T-helper 1 cell treated with Interleukin-12 subunit alpha and Interleukin-12 subunit beta and Interleukin-4 antibody, amounts not matched to agents 30 ng/mL and 1 ng/mL, for 36 hours (primary cell): ENCODE measurements around the gene EEIG1. TPM values are rescaled to one million over a fixed set of nuclear protein-coding genes. Genes with fewer than 3 reads are reported as not detected.

Source experiments
- intact Hi-C: fragments of 100-400 bp; cut with micrococcal nuclease; formaldehyde crosslinking; loops from one replicate; pipeline ENCODE4 v1.15.1; 2024
- total RNA-seq: library from RNA; stranded (reverse); gene quantifications from 2 replicates; pipeline ENCODE4 v1.2.3, GENCODE V29; 2022

Gene EEIG1
- total RNA-seq, 1 donor from 2014 or later, result 186 TPM

DNA sequence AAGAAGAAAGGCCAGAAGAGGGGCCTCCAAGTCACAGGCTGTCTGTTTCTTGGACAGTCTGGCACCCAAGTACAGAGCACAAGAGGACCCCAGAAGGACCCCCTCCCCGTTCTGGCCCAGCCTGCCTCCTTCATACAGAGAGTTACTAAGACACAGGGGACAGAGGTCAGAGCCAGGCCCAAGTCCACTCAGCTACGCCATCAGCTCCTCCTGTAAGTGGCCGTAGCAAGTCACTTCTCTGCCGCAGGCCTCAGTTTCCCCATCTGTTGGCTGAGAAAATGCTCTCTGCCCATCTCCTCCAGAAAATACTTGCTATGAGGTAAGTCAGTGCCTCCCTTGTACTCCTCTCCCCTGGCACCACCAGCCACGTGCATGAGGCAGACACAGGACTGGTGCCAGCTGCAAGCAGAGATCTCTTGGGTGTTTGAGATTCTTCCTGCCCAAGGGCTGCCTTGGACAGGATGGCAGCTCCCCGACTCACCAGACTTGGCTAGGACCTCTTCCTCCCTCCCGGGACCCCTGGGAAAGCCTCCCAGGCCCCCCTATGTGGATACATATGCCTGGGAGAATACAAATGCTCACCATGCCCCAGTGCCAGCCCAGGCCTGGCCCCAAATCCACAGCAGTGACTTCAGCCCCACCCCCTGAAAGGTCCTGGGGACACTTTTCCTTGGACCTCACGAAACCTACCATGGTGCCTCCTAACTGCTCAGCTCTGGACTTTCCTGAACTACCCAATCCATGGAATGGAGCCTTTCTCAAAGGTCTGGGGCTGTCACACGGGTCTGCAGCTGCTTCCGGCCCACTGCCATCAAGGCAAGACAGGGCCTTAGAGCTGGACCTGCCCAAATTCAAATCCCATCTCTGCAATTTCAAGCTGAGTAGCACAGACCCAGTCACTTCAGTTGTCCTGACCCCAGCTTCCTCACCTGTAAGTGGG lies 5.1 kb downstream of the EEIG1 start:
- intact Hi-C loops, result no loop called here

GRCh38 chr9:127974769-127975261 lies 6.0 kb downstream of the EEIG1 start:
- intact Hi-C loops, result no loop called here

DNA sequence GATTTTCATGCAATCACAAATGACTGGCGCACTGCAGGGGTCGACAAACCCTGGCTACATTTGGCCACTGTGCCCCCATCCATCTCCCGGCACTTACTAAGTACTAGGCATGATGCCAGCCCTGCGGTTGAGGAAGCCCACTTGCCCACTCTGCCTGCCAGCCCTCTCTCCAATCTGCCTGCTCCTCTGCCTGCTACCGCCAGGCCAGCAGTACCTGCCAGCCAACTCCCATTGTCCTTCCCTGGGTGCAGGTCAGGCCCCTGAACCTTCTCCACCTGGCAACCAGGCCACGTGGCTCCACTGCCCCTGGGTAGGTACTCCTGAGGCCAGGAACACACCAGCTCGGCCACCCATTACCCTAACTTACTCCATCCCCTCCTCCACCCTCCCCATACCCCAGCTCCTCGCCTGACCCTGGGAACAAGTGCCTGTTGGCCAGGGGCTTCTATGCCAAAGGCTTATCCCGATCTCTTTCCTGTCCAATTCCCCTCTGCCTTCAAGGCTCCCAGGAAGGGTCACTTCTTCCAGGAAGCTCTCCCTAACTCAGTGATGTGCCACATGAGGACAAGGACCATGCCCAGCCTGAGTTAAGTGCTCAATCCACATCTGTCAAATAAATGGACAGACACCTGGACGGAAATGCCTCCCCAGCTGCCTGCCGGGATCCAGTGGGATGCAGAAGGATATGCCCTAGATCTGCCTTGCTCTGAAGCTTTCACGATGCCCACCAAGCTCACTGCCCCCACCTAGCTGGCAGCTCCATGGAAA lies 6.6 kb downstream of the EEIG1 start:
- intact Hi-C loops, result no loop called here

DNA sequence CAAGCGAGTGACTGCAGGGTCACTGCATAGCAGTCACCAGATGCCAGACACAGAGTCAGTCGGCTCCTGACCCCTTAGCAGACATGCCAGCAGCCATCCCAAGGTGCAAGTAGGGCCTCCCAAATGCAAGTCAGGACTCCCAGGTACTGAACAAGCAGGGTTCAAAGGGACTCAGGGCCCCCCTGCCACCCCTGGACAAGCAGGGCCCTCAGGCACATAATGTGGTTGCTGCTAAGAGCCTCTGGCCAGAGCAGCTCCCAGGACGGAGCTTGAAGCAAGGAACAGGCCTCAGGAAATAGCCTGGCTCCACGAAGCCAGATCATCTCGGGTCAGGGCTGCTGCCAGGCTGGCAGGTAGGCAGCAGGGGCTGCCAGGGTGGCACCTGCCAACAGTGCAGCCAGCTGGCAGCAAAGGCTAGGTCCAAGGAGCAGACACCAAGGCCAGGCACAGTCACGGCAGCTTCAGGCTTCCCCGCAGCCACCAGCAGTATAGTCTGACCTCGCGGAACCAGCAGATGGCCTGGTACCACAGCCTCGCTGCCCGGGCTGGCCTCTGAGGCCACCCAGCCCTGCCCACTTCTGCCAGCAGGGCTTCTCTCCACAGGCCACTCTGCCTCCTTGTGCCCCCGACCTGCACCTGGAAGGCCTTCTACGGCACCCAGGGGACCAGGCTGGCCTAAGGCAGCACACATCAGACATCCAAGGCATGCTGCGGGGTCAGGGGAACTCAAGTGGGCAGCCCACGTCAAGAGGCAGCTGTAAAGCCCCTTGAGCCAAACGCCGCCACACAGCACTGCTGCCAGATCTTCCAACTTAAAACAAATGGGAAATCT lies 7.4 kb downstream of the EEIG1 start:
- intact Hi-C loops, result no loop called here

DNA sequence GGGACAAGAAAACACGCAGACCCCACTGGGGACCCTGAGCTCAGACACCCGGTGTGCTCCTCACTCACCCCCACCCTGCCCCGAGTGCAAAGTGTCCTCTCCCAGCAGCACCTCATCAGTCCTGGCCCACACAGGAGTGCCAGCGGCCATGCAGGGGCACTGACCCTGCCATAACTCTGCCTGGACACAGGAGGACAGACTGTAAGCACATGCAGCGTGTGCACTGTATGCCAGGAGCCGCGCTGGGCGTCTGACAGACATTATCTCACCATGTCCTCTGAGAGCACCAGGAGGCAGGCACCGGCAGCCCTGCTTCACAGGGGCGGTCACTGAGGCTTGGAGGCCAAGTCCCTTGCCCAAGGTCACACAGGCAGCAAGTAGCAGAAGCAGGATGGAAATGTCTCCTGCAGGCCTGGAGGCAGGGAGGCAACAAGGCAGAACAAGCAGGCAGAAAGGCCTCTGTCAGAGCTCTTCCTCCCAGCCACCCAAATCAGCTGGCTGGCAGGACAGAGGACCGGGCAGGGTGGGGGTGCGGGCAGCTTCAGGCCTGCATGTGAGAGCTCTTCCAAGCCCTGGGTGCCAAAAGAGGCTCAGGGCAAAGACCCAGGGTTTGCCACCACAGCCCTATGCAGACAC lies 8.4 kb downstream of the EEIG1 start:
- intact Hi-C loops, result no loop called here

- intact Hi-C loops, result loop anchor here (1.0 to 2.0 kb wide), 2 partner anchors 29 to 36 kb away; no protein-coding TSS in a partner anchor
Measured at GRCh38 chr9:127971357-127972235, 9.2 kb downstream of the EEIG1 start.

GRCh38 chr9:127970401-127971313 lies 10.1 kb downstream of the EEIG1 start:
- intact Hi-C loops, result loop anchor here (1.0 to 2.0 kb wide), 8 partner anchors 11 to 97 kb away; partner anchors contain the start of gene NAIF1

GRCh38 chr9:127968700-127969383 lies 11.9 kb downstream of the EEIG1 start:
- intact Hi-C loops, result no loop called here

DNA sequence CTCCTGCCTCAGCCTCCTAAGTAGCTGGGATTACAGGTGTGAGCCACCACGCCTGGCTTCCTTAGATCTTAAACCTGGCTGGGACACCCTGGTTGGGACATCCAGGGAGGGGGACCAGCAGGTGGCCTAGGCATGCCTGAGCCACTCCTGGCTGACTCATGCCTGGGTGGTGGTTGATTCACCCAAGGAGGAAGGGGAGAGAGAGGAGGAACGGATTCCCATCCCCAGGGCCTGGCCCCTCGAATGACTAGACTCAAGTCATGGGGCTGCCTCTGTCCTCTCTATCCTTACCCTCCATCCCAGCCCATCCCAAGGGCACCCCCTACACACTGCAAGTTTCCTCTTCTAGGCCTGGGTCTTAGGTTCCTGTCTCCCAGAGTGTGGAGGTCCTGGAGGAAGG lies 12.7 kb downstream of the EEIG1 start:
- intact Hi-C loops, result no loop called here

GRCh38 chr9:127967151-127967809 lies 13.5 kb downstream of the EEIG1 start:
- intact Hi-C loops, result no loop called here

- intact Hi-C loops, result no loop called here
Measured at GRCh38 chr9:127966416-127967150, 14.2 kb downstream of the EEIG1 start.

GRCh38 chr9:127965953-127966352 lies 14.8 kb downstream of the EEIG1 start:
- intact Hi-C loops, result no loop called here

DNA sequence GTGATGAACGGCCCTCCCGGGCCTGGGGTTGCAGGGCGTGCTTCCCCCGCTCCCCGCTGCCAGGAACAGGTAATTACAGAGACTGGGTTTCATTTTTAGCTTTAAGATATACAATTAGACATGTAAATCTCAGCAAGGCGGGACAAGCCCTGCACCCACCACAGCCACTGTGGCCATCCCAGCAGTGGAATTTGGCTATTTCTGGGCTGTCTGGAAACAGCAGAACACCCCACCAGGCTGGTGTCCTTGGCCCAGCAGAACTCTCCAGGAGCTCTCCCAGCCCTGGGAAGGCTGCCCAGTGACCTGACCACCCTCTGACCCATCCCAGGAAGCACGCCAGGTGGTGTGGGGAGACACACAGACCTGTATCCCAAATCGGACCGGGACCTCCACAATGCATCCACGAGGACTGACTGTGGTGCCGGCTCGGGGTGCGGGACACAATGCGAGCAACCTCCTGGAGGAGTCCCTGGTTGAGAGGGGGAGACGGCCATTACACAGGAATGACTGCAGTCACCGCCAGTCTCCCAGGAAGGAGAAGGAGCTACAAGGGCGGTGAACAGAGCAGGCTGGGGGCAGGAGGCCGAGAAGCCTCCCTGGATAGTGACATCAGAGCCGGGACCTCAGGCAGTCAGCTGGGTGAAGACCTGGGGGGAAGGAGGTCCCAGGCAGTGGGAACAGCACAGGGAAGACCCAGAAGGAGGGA lies 17.3 kb downstream of the EEIG1 start:
- intact Hi-C loops, result no loop called here

DNA sequence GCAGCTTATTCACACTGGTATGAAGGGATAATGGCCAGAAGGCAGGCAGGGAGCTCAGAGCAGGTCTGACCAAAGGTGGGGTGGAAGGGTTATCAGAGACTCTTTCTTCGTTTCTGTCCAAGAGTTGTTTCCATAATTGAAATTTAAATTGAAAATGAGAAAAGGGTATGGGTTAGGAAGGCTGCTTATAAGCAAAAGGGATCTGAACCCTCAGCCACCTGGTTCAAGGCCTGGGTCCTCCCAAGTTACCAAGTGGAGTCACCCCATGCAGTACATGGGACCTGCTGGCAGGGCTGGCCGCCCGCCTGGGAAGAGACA lies 17.8 kb downstream of the EEIG1 start:
- intact Hi-C loops, result no loop called here

DNA sequence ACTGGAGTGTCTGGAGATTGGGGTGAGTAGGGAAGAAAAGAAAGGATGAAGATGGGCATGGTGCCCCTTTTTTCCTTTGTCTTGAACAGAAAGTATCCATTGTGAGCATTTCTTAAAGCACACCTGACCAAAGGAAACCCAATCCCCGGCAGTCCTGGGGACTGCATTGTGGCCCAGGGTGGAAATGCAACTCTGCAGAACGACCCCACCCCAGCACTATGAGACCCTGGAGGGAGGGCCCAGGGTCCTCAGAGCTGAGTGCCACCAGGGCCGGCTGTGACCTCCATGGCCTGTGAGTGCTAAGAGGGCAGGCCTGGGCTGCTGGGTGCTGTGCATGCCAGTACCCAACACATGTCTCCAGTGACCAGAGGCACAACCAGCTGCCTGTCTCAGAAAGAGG lies 18.5 kb downstream of the EEIG1 start:
- intact Hi-C loops, result no loop called here

DNA sequence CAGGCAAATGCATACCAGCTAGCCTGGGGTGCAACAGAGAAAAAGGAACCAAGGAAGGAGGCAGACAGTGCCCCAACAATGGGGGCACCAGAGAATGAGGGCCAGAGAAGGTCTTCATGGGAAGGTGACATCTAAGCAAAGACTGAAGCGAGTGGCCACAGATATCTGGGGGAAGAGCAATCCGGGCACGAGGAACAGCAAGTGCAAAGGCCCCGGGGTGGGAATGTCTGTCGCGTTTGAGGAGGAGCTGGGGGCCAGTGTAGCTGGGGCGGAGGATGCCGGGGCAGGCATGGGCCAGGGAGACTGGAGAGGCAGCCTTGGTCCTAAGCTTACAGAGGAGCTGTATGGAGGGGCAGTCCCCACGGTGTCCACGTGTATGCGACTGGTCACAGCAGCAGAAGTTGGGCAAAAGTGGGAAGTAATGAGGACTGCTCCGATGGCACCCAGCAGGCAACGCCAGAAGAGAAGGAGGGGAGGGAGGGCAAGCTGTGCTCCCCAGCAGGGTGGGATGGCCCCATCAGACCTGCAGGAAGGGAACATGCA lies 19.1 kb downstream of the EEIG1 start:
- intact Hi-C loops, result no loop called here
